ENCODE measurements around the gene CCDC141. TPM values are rescaled to one million over a fixed set of nuclear protein-coding genes. Genes with fewer than 3 reads are reported as not detected.

Gene CCDC141
- total RNA-seq, 1 donor from 2014 or later = not detected

- TF ChIP-seq CTCF (IDR thresholded peaks at IDR 0.05) = no peak
- no peak for DNase-seq (ENCODE audit: low spot score)
- Mint-ChIP-seq H3K9me3 (ENCODE audit: low read depth) (no peaks in the 10 kb centered on the region), H3K4me1 (ENCODE audit: low read depth) (peaks cover 3% of the 10 kb centered on the region), H3K27ac (ENCODE audit: unreplicated experiment) (no peak overlapping the region), H3K36me3 (ENCODE audit: low read depth) (no peaks in the 10 kb centered on the region), H3K27me3 (ENCODE audit: low read depth) (peaks cover 6% of the 10 kb centered on the region), H3K4me3 (ENCODE audit: unreplicated experiment) (no peak overlapping the region)
Measured at GRCh38 chr2:178855151-178855550, 194.8 kb downstream of the CCDC141 start.

DNA sequence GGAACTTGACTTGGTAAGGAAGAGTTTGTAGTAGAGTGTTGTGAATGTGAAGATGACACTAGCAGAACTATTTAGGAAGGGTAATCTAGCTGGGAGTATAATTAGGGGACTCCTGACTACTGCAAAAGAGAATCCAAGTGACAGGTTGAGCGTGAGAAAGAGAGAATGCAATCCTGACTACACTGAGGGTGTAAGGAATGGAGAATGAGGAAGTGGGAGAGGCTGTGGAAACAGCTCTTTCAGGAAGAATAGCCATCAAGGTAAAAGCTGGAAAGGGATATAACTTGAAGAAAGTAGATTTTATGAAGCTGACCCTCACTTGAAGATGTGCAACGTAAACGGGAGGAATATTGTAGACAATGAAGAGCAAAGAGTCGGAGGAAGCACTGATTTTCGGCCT lies 201.6 kb downstream of the CCDC141 start:
- H3K27ac Mint-ChIP-seq (ENCODE audit: unreplicated experiment) = no peak overlapping the region
- no peak for DNase-seq (ENCODE audit: low spot score)
- peaks cover 8% of the 10 kb centered on the region for H3K9me3 Mint-ChIP-seq (ENCODE audit: low read depth)
- peaks cover 7% of the 10 kb centered on the region for H3K27me3 Mint-ChIP-seq (ENCODE audit: low read depth)
- no peak for TF ChIP-seq CTCF (IDR thresholded peaks at IDR 0.05)
- H3K36me3 Mint-ChIP-seq (ENCODE audit: low read depth) = no peaks in the 10 kb centered on the region
- no peak overlapping the region for H3K4me3 Mint-ChIP-seq (ENCODE audit: unreplicated experiment)
- H3K4me1 Mint-ChIP-seq (ENCODE audit: low read depth) = no peaks in the 10 kb centered on the region

DNA sequence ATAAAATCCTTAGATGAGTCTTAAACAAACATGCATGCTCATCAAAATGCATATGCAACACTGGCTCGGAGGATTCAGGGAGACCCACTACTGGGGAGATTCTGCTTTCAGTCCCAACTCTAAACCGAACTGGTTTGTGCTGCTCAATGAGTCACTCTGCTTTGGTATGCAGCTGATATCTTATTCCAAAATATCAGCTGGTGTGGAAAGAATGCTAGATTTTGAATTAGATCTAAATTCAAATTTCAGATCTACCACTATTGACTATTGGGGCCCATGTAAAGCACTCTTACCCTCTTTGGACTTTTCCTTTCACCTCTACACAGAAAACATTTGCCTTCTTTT lies 203.5 kb downstream of the CCDC141 start:
- Mint-ChIP-seq H3K4me1 (ENCODE audit: low read depth) (no peaks in the 10 kb centered on the region), H3K27ac (ENCODE audit: unreplicated experiment) (no peak overlapping the region), H3K9me3 (ENCODE audit: low read depth) (peaks cover 8% of the 10 kb centered on the region), H3K36me3 (ENCODE audit: low read depth) (no peaks in the 10 kb centered on the region), H3K4me3 (ENCODE audit: unreplicated experiment) (no peak overlapping the region), H3K27me3 (ENCODE audit: low read depth) (peaks cover 14% of the 10 kb centered on the region)
- TF ChIP-seq CTCF (IDR thresholded peaks at IDR 0.05) = no peak
- no peak for DNase-seq (ENCODE audit: low spot score)

- Mint-ChIP-seq H3K4me1 (ENCODE audit: low read depth) (no peaks in the 10 kb centered on the region), H3K27me3 (ENCODE audit: low read depth) (peaks cover 17% of the 10 kb centered on the region), H3K9me3 (ENCODE audit: low read depth) (peaks cover 8% of the 10 kb centered on the region), H3K27ac (ENCODE audit: unreplicated experiment) (no peak overlapping the region), H3K36me3 (ENCODE audit: low read depth) (no peaks in the 10 kb centered on the region), H3K4me3 (ENCODE audit: unreplicated experiment) (no peak overlapping the region)
- no peak for TF ChIP-seq CTCF (IDR thresholded peaks at IDR 0.05)
- DNase-seq (ENCODE audit: low spot score) = no peak
Measured at GRCh38 chr2:178845566-178846457, 204.1 kb downstream of the CCDC141 start.

- peaks cover 8% of the 10 kb centered on the region for H3K9me3 Mint-ChIP-seq (ENCODE audit: low read depth)
- no peak overlapping the region for H3K27ac Mint-ChIP-seq (ENCODE audit: unreplicated experiment)
- H3K27me3 Mint-ChIP-seq (ENCODE audit: low read depth) = peaks cover 21% of the 10 kb centered on the region
- no peak for DNase-seq (ENCODE audit: low spot score)
- H3K36me3 Mint-ChIP-seq (ENCODE audit: low read depth) = no peaks in the 10 kb centered on the region
- no peak overlapping the region for H3K4me3 Mint-ChIP-seq (ENCODE audit: unreplicated experiment)
- no peaks in the 10 kb centered on the region for H3K4me1 Mint-ChIP-seq (ENCODE audit: low read depth)
- no peak for TF ChIP-seq CTCF (IDR thresholded peaks at IDR 0.05)
Measured at GRCh38 chr2:178844701-178845100, 205.2 kb downstream of the CCDC141 start.

Data from chondrocyte (in vitro differentiated cells).